GM13977 (cell line): ENCODE measurements around the gene TREH.
"Not testable (repeated sequence)": the region's sequence is repeated elsewhere in the genome, so short reads cannot be mapped to it uniquely, and the experiment has no call there.

Source experiments
- DNase-seq: peaks from one replicate; pipeline ENCODE4 v3.0.0; 2012; ENCODE audit warnings: low spot score
- CTCF ChIP-seq: IDR thresholded peaks from 2 replicates; pipeline ENCODE4 v1.5.1; 2012; ENCODE audit warnings: mild to moderate bottlenecking, control low read depth; ENCODE audit not compliant: insufficient read depth; ENCODE audit errors: extremely low read depth, missing control alignments
- in situ Hi-C: fragments of 300-500 bp; cut with MboI; formaldehyde crosslinking; loops from one replicate; pipeline ENCODE4 v1.12.0; 2022; ENCODE audit warnings: low sequenced_read_pairs, low pct_unique_long_range_greater_than_20kb, mixed read lengths, inconsistent platforms; ENCODE audit not compliant: unreplicated experiment

Gene TREH

DNA sequence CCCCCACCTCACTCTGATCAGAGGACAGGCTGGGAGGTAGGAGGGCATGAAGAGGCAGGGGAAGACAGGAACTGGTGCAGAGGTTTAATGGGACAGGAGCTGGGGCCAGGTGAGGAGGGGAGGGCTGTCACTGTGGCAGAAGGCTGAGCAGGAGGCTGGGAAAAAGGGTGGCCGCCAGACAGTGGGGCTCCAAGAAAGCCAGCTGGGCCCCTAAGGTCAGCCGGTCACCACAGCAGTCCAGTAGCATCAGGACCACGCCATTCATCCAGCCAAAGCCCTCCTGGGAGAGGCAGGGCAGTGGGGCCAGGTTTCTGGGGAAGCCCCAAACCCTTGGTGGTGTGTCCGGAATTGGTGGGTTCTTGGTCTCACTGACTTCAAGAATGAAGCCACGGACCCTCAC lies 8.5 kb upstream of the TREH start:
- TF ChIP-seq CTCF = no peak
- in situ Hi-C loops = loop anchor here (25.0 kb wide), 1 partner anchor 249 kb away; the partner anchor contains the start of gene BCL9L
- DNase-seq = no peak

DNA sequence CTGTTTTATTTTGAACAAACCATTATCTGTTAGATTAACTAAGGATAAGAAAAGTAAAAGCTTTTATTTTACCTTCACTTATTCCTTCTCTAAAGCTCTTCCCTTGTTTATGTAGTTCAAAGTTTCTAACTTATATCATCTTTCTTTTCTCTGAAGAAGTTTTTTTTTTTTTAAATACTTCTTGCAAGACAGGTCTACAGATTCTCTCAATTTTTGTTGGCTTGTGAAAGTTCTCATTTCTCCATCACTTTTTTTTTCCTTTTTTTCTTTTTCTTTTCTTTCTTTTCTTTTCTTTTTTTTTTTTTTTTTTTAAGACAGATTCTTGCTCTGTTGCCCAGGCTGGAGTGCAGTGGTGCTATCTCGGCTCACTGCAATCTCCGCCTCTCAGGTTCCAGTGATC lies 4.7 kb upstream of the TREH start:
- TF ChIP-seq CTCF = no peak
- in situ Hi-C loops = loop anchor here (25.0 kb wide), 1 partner anchor 253 kb away; the partner anchor contains the start of gene BCL9L
- DNase-seq = no peak

- not testable (repeated sequence) for DNase-seq
- in situ Hi-C loops = loop anchor here (25.0 kb wide), 1 partner anchor 254 kb away; the partner anchor contains the start of gene BCL9L
Measured at GRCh38 chr11:118682939-118683338, 3.5 kb upstream of the TREH start.

GRCh38 chr11:118682372-118682771 lies 2.9 kb upstream of the TREH start:
- TF ChIP-seq CTCF = no peak
- in situ Hi-C loops = loop anchor here (25.0 kb wide), 1 partner anchor 255 kb away; the partner anchor contains the start of gene BCL9L
- no peak for DNase-seq

DNA sequence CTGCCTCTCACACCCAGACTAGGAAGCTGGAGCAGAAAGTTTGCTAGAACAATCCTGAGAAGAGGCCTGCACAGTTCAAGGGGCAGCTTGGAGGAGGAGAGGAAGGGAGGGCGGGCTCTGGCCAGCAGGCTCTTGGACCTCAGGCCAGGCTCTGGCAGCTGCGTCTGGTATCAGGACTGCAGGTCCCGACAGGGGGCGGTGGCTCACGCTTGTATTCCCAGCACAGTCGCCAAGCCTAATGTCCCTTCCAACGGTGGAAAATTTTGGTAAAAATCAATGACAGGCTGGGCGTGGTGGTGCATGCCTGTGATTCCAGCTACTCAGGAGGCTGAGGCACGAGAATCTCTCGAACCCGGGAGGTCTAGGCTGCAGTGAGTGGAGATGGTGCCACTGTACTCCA lies 542 bp downstream of the TREH start:
- DNase-seq = not testable (repeated sequence)

GRCh38 chr11:118677977-118678376 lies 1.5 kb downstream of the TREH start:
- no peak for TF ChIP-seq CTCF
- in situ Hi-C loops = loop anchor here (25.0 kb wide), 1 partner anchor 259 kb away; the partner anchor contains the start of gene BCL9L
- DNase-seq = no peak

More for the DNA sequence above, 542 bp downstream of the TREH start:
- in situ Hi-C loops = loop anchor here (25.0 kb wide), 1 partner anchor 258 kb away; the partner anchor contains the start of gene BCL9L

GRCh38 chr11:118674082-118674435 lies 5.4 kb downstream of the TREH start:
- no peak for TF ChIP-seq CTCF
- DNase-seq = no peak
- in situ Hi-C loops = no loop called here
